Brain pericyte (primary cell): ENCODE measurements around the gene PRIM2.
A peak's percentile ranks its signal among the peaks of the same experiment; 100 is the strongest.
"Not testable (repeated sequence)": the region's sequence is repeated elsewhere in the genome, so short reads cannot be mapped to it uniquely, and the experiment has no call there.

Experiments used
- DNase-seq: peaks from one replicate; pipeline ENCODE4 v3.0.0-alpha.2; 2012; ENCODE audit warnings: low read depth, low spot score

The PRIM2 gene

DNA sequence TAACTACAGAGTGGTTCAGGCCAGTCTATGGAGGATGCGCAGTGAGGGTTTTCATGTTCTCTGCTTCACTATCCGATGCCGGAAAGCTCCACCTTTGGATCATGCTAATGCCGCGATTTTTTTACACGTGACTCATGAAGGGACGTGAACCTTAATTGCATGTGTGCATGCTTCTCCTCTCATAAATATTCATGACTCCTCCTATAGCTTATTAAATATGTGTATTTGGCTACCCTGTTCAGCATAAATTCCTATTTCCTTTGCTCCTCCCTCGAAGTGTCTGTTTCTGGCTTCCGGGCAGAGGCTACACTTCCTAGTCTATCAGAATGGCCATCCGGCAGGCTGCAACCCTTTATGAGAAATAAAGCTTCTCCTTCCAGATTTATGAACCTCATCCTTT, 185.0 kb downstream of the PRIM2 start:
- not testable (repeated sequence) for DNase-seq

DNA sequence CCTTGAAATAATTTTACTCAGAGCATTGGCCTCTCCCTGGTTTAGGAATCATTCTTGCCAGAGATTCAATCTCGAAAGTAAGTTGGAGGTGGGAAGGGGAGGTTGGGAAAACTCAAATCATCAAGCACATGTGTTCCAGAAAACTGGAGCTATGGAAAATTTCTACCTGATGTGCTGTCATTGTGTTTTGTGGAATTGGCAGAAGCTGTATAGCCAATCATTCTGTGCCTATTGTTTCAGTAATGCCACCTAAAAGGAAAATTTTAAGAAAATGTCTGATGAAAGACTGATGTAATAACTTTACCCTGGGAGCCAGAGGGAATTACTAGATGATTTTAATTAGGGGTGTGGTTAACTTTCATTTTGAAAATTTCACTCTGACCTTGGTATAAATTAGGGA, 187.8 kb downstream of the PRIM2 start:
- DNase-seq, result not testable (repeated sequence)

GRCh38 chr6:57510390-57510789, 193.0 kb downstream of the PRIM2 start:
- not testable (repeated sequence) for DNase-seq

DNA sequence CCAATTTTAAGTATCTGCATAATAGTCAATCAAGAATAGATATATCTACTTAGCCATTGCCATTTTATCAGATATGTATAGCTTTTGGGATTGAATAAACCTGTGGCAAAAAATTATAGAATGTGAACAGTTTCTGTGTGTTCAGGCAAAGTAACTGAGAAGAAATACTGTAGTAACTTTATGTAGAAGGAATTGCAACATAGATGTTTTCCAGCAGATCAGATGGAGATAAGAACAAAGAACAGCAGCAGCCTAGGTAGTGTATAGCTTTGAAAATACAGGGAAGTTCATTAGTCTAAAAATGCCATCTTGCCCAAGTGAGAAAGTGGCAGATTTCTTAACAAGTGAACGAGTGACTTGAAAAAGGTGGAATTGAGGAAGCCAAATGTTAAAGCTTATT, 197.7 kb downstream of the PRIM2 start:
- DNase-seq, result not testable (repeated sequence)

DNA sequence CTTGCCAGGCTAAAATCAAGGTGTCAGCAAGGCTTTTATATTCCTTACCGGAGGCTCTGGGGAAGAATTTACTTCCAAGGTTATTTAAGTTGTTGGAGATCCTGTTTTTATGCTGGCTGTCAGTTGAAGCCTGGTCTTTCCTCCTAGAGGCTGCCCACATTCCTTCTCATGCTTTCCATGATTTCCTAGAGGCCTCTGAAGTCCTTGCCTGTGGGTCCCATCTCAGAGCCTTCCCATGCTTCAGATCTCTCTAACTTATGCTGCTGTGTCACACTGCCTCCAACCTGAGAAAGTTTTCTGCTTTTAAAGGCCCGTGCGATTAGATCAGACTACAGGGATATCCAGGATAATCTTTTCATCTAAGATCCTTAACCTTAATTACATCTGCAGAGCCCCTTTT, 198.4 kb downstream of the PRIM2 start:
- not testable (repeated sequence) for DNase-seq

DNA sequence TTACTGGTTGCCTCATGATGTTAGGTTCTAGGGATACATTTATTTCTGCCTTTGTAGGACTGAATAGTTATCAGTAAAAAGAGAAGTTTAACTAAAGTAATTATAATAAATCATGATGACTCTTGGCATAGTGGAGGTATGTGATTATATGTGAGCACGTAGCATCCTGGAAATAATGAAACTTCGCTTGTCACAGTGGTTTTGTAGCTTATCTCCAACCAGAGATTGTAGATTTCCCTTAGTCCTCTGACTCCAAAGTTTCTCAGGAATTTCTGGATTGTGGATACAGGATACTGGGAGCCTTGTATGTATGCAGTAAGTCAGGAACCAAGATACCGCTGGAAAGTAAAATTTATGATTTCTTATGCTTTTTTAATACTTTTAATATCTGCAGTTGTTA, 199.3 kb downstream of the PRIM2 start:
- DNase-seq, result not testable (repeated sequence)

GRCh38 chr6:57519198-57519597, 201.8 kb downstream of the PRIM2 start:
- DNase-seq, result not testable (repeated sequence)

GRCh38 chr6:57521085-57521484, 203.7 kb downstream of the PRIM2 start:
- not testable (repeated sequence) for DNase-seq

- not testable (repeated sequence) for DNase-seq
Observed at GRCh38 chr6:57523221-57523620, 205.8 kb downstream of the PRIM2 start.

- DNase-seq, result not testable (repeated sequence)
Observed at GRCh38 chr6:57529755-57530154, 212.3 kb downstream of the PRIM2 start.

- DNase-seq, result not testable (repeated sequence)
Observed at GRCh38 chr6:57532660-57533059, 215.2 kb downstream of the PRIM2 start.

GRCh38 chr6:57535121-57535520, 217.7 kb downstream of the PRIM2 start:
- DNase-seq, result not testable (repeated sequence)

GRCh38 chr6:57535994-57536393, 218.6 kb downstream of the PRIM2 start:
- DNase-seq, result peak; percentile 2

- not testable (repeated sequence) for DNase-seq
Observed at GRCh38 chr6:57537916-57538315, 220.5 kb downstream of the PRIM2 start.

GRCh38 chr6:57551961-57552360, 234.5 kb downstream of the PRIM2 start:
- not testable (repeated sequence) for DNase-seq

- DNase-seq, result not testable (repeated sequence)
Observed at GRCh38 chr6:57557855-57558254, 240.4 kb downstream of the PRIM2 start.

DNA sequence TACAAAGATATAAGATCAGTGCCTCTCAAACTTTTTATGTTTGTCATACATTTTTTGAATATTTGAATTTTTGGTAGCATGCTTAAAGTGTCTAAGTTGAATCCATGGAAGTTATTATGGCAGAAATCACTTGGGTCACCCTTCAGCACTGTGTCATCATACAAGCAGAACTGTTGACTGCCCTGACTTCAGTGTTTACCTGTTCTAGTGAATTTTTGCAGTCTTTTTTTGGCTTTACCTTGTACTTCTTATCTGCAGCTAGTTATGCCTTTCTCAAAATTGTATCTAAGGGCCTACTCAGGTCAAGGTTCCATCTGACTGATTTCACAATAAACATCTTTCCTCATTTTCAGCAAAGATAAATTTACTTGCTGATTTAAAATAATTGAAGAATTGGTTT, 241.7 kb downstream of the PRIM2 start:
- not testable (repeated sequence) for DNase-seq

GRCh38 chr6:57562233-57562632, 244.8 kb downstream of the PRIM2 start:
- not testable (repeated sequence) for DNase-seq

GRCh38 chr6:57572119-57572518, 254.7 kb downstream of the PRIM2 start:
- not testable (repeated sequence) for DNase-seq

- DNase-seq, result not testable (repeated sequence)
Observed at GRCh38 chr6:57572844-57573243, 255.4 kb downstream of the PRIM2 start.

GRCh38 chr6:57577023-57577422, 259.6 kb downstream of the PRIM2 start:
- DNase-seq, result not testable (repeated sequence)

- not testable (repeated sequence) for DNase-seq
Observed at GRCh38 chr6:57579489-57579888, 262.1 kb downstream of the PRIM2 start.

DNA sequence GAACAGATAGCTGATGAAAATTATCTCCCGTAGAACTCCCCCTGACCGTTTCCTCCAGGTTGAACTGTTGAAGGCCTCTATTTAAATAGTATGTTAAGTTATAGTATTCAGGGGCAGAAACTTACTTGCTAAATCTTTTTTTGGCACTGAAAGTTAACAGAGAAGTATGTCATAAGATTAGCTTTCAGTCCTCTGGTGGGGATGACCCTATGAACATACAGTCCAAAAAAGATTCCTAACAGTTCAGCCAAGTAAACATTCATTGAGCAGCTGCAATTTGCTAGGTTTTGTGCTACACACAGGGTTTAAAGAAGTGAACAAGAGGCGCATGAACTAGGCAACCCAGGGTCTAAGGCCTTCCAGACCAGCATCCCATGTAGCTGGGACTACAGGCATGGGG, 264.2 kb downstream of the PRIM2 start:
- DNase-seq, result not testable (repeated sequence)

DNA sequence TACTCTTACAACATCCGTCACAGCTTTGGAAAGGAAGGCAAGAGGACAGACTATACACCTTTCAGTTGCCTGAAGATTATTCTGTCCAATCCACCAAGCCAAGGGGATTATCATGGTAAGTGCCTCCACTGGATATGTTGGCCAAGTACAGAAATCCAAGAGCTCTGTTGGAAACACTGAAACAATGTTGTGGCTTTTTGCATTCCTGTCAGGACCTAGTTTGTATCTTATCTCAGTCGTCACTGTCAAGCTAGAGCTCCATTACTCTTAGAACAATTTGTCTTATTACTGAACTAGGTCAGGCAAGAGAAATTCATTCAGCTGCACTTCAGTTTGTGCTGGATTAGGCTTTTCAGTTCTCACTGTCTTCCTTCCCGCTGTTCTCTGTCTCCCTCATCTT, 283.7 kb downstream of the PRIM2 start:
- not testable (repeated sequence) for DNase-seq
